Central memory CD8-positive, alpha-beta T cell (primary cell): Measurements from ENCODE around the gene TRIP12.
A peak's percentile ranks its signal among the peaks of the same experiment; 100 is the strongest.
"Not testable (repeated sequence)": the region's sequence is repeated elsewhere in the genome, so short reads cannot be mapped to it uniquely, and the experiment has no call there.

Experiments
- ATAC-seq: fragments of 150-1000 bp; cut with Tn5 transposase; replicated peaks from 2 replicates; pipeline ENCODE4 v1.10.0; 2022; ENCODE audit warnings: mild to moderate bottlenecking, moderate FRiP score, moderate number of reproducible peaks; ENCODE audit not compliant: poor library complexity, severe bottlenecking; ENCODE audit errors: extremely low read depth
- DNase-seq, 2 donors: peaks; one replicate each; pipeline ENCODE4 v3.0.0; 2021; ENCODE audit warnings: low spot score in 2 of 2
- H3K27ac Mint-ChIP-seq: one replicate; pipeline ENCODE4 v1.8.0; 2022; ENCODE audit warnings: low read depth, mild to moderate bottlenecking, moderate library complexity, mixed read lengths
- H3K27me3 Mint-ChIP-seq: one replicate; pipeline ENCODE4 v1.8.0; 2022; ENCODE audit warnings: mixed read lengths
- H3K36me3 Mint-ChIP-seq: one replicate; pipeline ENCODE4 v1.8.0; 2022; ENCODE audit warnings: mild to moderate bottlenecking, moderate library complexity, mixed read lengths; ENCODE audit not compliant: insufficient read depth
- H3K4me1 Mint-ChIP-seq: one replicate; pipeline ENCODE4 v1.8.0; 2022; ENCODE audit warnings: mixed read lengths
- H3K4me3 Mint-ChIP-seq: one replicate; pipeline ENCODE4 v1.8.0; 2022; ENCODE audit warnings: mild to moderate bottlenecking, moderate library complexity, mixed read lengths
- H3K9me3 Mint-ChIP-seq: one replicate; pipeline ENCODE4 v1.8.0; 2022; ENCODE audit warnings: mixed read lengths

The TRIP12 gene

GRCh38 chr2:229937537-229937936, 15.7 kb upstream of the TRIP12 start:
- Mint-ChIP-seq H3K27ac (no peak overlapping the region), H3K4me1 (no peaks in the 10 kb centered on the region), H3K9me3 (no peaks in the 10 kb centered on the region), H3K4me3 (no peak overlapping the region), H3K27me3 (no peaks in the 10 kb centered on the region), H3K36me3 (no peaks in the 10 kb centered on the region)
- DNase-seq (no peak), ATAC-seq (no peak)

GRCh38 chr2:229931241-229931640, 9.4 kb upstream of the TRIP12 start:
- Mint-ChIP-seq H3K27ac (no peak overlapping the region), H3K36me3 (peaks cover 3% of the 10 kb centered on the region), H3K4me3 (no peak overlapping the region), H3K9me3 (no peaks in the 10 kb centered on the region), H3K4me1 (no peaks in the 10 kb centered on the region), H3K27me3 (no peaks in the 10 kb centered on the region)
- ATAC-seq, result no peak
- DNase-seq, result no peak

GRCh38 chr2:229930656-229931055, 8.8 kb upstream of the TRIP12 start:
- Mint-ChIP-seq H3K27me3 (no peaks in the 10 kb centered on the region), H3K36me3 (peaks cover 3% of the 10 kb centered on the region)
- ATAC-seq, result no peak

GRCh38 chr2:229927817-229928321, 6.1 kb upstream of the TRIP12 start:
- no peak for ATAC-seq
- Mint-ChIP-seq H3K9me3 (no peaks in the 10 kb centered on the region), H3K36me3 (peaks cover 5% of the 10 kb centered on the region), H3K4me1 (peaks cover 4% of the 10 kb centered on the region), H3K27ac (no peak overlapping the region), H3K27me3 (no peaks in the 10 kb centered on the region), H3K4me3 (no peak overlapping the region)
- DNase-seq, result no peak

More at GRCh38 chr2:229930656-229931055, 8.8 kb upstream of the TRIP12 start:
- H3K4me3 Mint-ChIP-seq, result no peak overlapping the region
- no peaks in the 10 kb centered on the region for H3K9me3 Mint-ChIP-seq
- no peak overlapping the region for H3K27ac Mint-ChIP-seq
- no peaks in the 10 kb centered on the region for H3K4me1 Mint-ChIP-seq
- DNase-seq, result no peak

- H3K9me3 Mint-ChIP-seq, result no peaks in the 10 kb centered on the region
- H3K36me3 Mint-ChIP-seq, result peaks cover 24% of the 10 kb centered on the region
- no peak overlapping the region for H3K27ac Mint-ChIP-seq
- peaks cover 20% of the 10 kb centered on the region for H3K4me1 Mint-ChIP-seq
- no peaks in the 10 kb centered on the region for H3K27me3 Mint-ChIP-seq
- ATAC-seq (no peak), DNase-seq (no peak)
- H3K4me3 Mint-ChIP-seq, result no peak overlapping the region
Observed at GRCh38 chr2:229925201-229925600, 3.4 kb upstream of the TRIP12 start.

GRCh38 chr2:229924541-229924940, 2.7 kb upstream of the TRIP12 start:
- not testable (repeated sequence) for DNase-seq, H3K27ac Mint-ChIP-seq, ATAC-seq, H3K27me3 Mint-ChIP-seq, H3K9me3 Mint-ChIP-seq
- peaks cover 27% of the 10 kb centered on the region for H3K4me1 Mint-ChIP-seq
- H3K4me3 Mint-ChIP-seq, result peak overlapping the region; percentile 29
- H3K36me3 Mint-ChIP-seq, result peaks cover 28% of the 10 kb centered on the region

- peak; percentile 61 for ATAC-seq
- Mint-ChIP-seq H3K9me3 (no peaks in the 10 kb centered on the region), H3K4me1 (peaks cover 33% of the 10 kb centered on the region), H3K27ac (peak within 1 kb of the TSS; percentile 95), H3K27me3 (no peaks in the 10 kb centered on the region), H3K4me3 (peak within 1 kb of the TSS; percentile 97), H3K36me3 (peaks cover 36% of the 10 kb centered on the region)
- no peak for DNase-seq
Observed at GRCh38 chr2:229922449-229923386, 909 bp upstream of the TRIP12 start, which contains the start of gene FBXO36. FBXO36 (plus strand) TSS chr2:229922503; CDS start chr2:229922514, 11 bp downstream.

GRCh38 chr2:229921101-229921891, 513 bp downstream of the TRIP12 start:
- peaks cover 45% of the 10 kb centered on the region for H3K36me3 Mint-ChIP-seq
- ATAC-seq, result peak; percentile 33
- DNase-seq, result peak; percentile 49 to 62
- H3K9me3 Mint-ChIP-seq, result no peaks in the 10 kb centered on the region
- H3K27ac Mint-ChIP-seq, result peak overlapping the region; percentile 95
- peak overlapping the region; percentile 97 for H3K4me3 Mint-ChIP-seq
- H3K27me3 Mint-ChIP-seq, result no peaks in the 10 kb centered on the region
- H3K4me1 Mint-ChIP-seq, result peaks cover 44% of the 10 kb centered on the region

GRCh38 chr2:229920011-229920641, 1.7 kb downstream of the TRIP12 start:
- Mint-ChIP-seq H3K36me3 (peaks cover 46% of the 10 kb centered on the region), H3K9me3 (no peaks in the 10 kb centered on the region), H3K4me3 (peak overlapping the region; percentile 97), H3K27ac (peak overlapping the region; percentile 95), H3K27me3 (no peaks in the 10 kb centered on the region), H3K4me1 (peaks cover 45% of the 10 kb centered on the region)
- DNase-seq (peak; percentile 25 to 43), ATAC-seq (peak; percentile 11)

- Mint-ChIP-seq H3K27me3 (no peaks in the 10 kb centered on the region), H3K36me3 (peaks cover 43% of the 10 kb centered on the region), H3K4me3 (no peak overlapping the region), H3K4me1 (peaks cover 51% of the 10 kb centered on the region), H3K27ac (peak overlapping the region; percentile 3), H3K9me3 (no peaks in the 10 kb centered on the region)
- no peak for ATAC-seq
- no peak for DNase-seq
Observed at GRCh38 chr2:229917793-229918192, 4.0 kb downstream of the TRIP12 start.

- Mint-ChIP-seq H3K36me3 (peaks cover 18% of the 10 kb centered on the region), H3K9me3 (no peaks in the 10 kb centered on the region), H3K4me1 (peaks cover 52% of the 10 kb centered on the region), H3K4me3 (no peak overlapping the region), H3K27me3 (no peaks in the 10 kb centered on the region), H3K27ac (peak overlapping the region; percentile 13)
- DNase-seq (no peak), ATAC-seq (no peak)
Observed at GRCh38 chr2:229914171-229914570, 7.6 kb downstream of the TRIP12 start.

- DNase-seq, result no peak
- H3K9me3 Mint-ChIP-seq, result no peaks in the 10 kb centered on the region
- ATAC-seq, result no peak
- H3K27me3 Mint-ChIP-seq, result no peaks in the 10 kb centered on the region
- peaks cover 13% of the 10 kb centered on the region for H3K36me3 Mint-ChIP-seq
- H3K4me3 Mint-ChIP-seq, result no peak overlapping the region
- H3K4me1 Mint-ChIP-seq, result peaks cover 42% of the 10 kb centered on the region
- peak overlapping the region; percentile 32 for H3K27ac Mint-ChIP-seq
Observed at GRCh38 chr2:229910832-229911412, 10.9 kb downstream of the TRIP12 start.
